SK-N-SH (cell line): ENCODE measurements around the gene IL17RB. TPM values are rescaled to one million over a fixed set of nuclear protein-coding genes. Genes with fewer than 3 reads are reported as not detected.

ENCODE experiments used
- CTCF ChIA-PET: fragments of 300-600, 350-600 bp; formaldehyde crosslinking; extraction: SDS; loops from one replicate; lab custom pipeline; 2021; lab: Yijun Ruan, JAX
- POLR2A ChIA-PET: fragments of 350-600 bp; sonication (Branson Sonifier 250); formaldehyde crosslinking; extraction: SDS; loops from one replicate; lab custom pipeline; 2020; ENCODE audit warnings: antibody characterized with exemption, inconsistent platforms; lab: Yijun Ruan, JAX
- DNase-seq: peaks from one replicate; pipeline ENCODE4 v3.0.0; 2012
- H2AFZ ChIP-seq: fragments of 200-600 bp; sonication (generic); 2 replicates; pipeline ENCODE4 v1.8.1; 2016; ENCODE audit warnings: antibody characterized with exemption, mild to moderate bottlenecking, low read depth
- H3F3A ChIP-seq: fragments of 200-600 bp; sonication (generic); replicated peaks from 2 replicates; pipeline ENCODE3; 2016; ENCODE audit warnings: antibody characterized with exemption, mild to moderate bottlenecking; ENCODE audit not compliant: insufficient read depth
- H3K27ac ChIP-seq, 2 experiments: fragments of 200-500 bp in 1 of 2; fragments of 200-600 bp in 1 of 2; sonication (Bioruptor generic) in 1 of 2; sonication (generic), shearing (Covaris generic) in 1 of 2; 2 replicates each; pipeline versions ENCODE4 v1.5.1 to v1.6.1; 2014 to 2016; ENCODE audit warnings: low read depth in 2 of 2, inconsistent platforms in 1 of 2, low read length in 1 of 2, mild to moderate bottlenecking in 1 of 2, mixed read lengths in 1 of 2
- H3K27me3 ChIP-seq: fragments of 200-600 bp; sonication (generic), shearing (Covaris generic); 2 replicates; pipeline ENCODE4 v1.6.1; 2016; ENCODE audit warnings: mixed run types; ENCODE audit not compliant: insufficient read depth
- H3K36me3 ChIP-seq, 2 experiments: fragments of 200-500 bp in 1 of 2; fragments of 200-600 bp in 1 of 2; sonication (Bioruptor generic) in 1 of 2; sonication (generic) in 1 of 2; replicated peaks in 1 of 2; 2 replicates each; pipeline versions ENCODE3 to v1.5.1; 2014 to 2016; ENCODE audit warnings: low read length in 1 of 2, mild to moderate bottlenecking in 1 of 2; ENCODE audit not compliant: insufficient read depth in 2 of 2, control insufficient read depth in 1 of 2
- H3K4me1 ChIP-seq, 2 experiments: fragments of 200-500 bp in 1 of 2; fragments of 200-600 bp in 1 of 2; sonication (Bioruptor generic) in 1 of 2; sonication (generic), shearing (Covaris generic) in 1 of 2; 2 replicates each; pipeline versions ENCODE4 v1.5.1 to v1.6.1; 2014 to 2016; ENCODE audit warnings: low read depth in 1 of 2, low read length in 1 of 2, mixed run types in 1 of 2; ENCODE audit not compliant: insufficient read depth in 2 of 2, control insufficient read depth in 1 of 2
- H3K4me2 ChIP-seq: fragments of 200-600 bp; sonication (generic), shearing (Covaris generic); 2 replicates; pipeline ENCODE4 v1.6.1; 2017; ENCODE audit warnings: mixed run types
- H3K4me3 ChIP-seq, 2 experiments: fragments of 200-500 bp in 1 of 2; fragments of 200-600 bp in 1 of 2; sonication (Bioruptor generic) in 1 of 2; sonication (generic), shearing (Covaris generic) in 1 of 2; 2 replicates each; pipeline versions ENCODE4 v1.5.1 to v1.8.1; 2014 to 2016; ENCODE audit warnings: low read depth in 2 of 2, inconsistent platforms in 1 of 2, low read length in 1 of 2, mild to moderate bottlenecking in 1 of 2, mixed read lengths in 1 of 2, moderate library complexity in 1 of 2
- H3K79me2 ChIP-seq: fragments of 200-600 bp; sonication (generic); 2 replicates; pipeline ENCODE4 v1.8.1; 2017; ENCODE audit warnings: mild to moderate bottlenecking; ENCODE audit not compliant: insufficient read depth
- H3K9ac ChIP-seq: fragments of 200-600 bp; sonication (generic); 2 replicates; pipeline ENCODE4 v1.6.1; 2017; ENCODE audit warnings: mixed run types
- H3K9me2 ChIP-seq: fragments of 200-600 bp; sonication (generic); 2 replicates; pipeline ENCODE4 v1.6.1; 2017; ENCODE audit warnings: mixed run types
- H3K9me3 ChIP-seq: fragments of 200-600 bp; sonication (generic); 2 replicates; pipeline ENCODE4 v1.6.1; 2017; ENCODE audit warnings: mixed run types, mild to moderate bottlenecking, moderate library complexity
- H4K20me1 ChIP-seq: fragments of 200-600 bp; sonication (generic); 2 replicates; pipeline ENCODE4 v1.6.1; 2017; ENCODE audit warnings: mild to moderate bottlenecking, mixed run types; ENCODE audit not compliant: insufficient read depth
- FOXM1 ChIP-seq: IDR thresholded peaks from 2 replicates; pipeline ENCODE4 v1.4.0; 2012; ENCODE audit warnings: low read depth, mild to moderate bottlenecking
- GABPA ChIP-seq: IDR thresholded peaks from 2 replicates; pipeline ENCODE4 v1.4.0; 2012; ENCODE audit warnings: low read depth, mild to moderate bottlenecking
- GATA2 ChIP-seq: sonication (generic); formaldehyde crosslinking; IDR thresholded peaks from 2 replicates; pipeline ENCODE4 v1.5.0; 2020; ENCODE audit warnings: mild to moderate bottlenecking, missing genetic modification reagents
- IRF3 ChIP-seq: fragments of 150-350 bp; IDR thresholded peaks from 2 replicates; pipeline ENCODE4 v1.6.1; 2016; ENCODE audit warnings: mild to moderate bottlenecking, low read depth, low read length
- MAX ChIP-seq: IDR thresholded peaks from 2 replicates; pipeline ENCODE4 v1.4.0; 2012; ENCODE audit warnings: low read depth
- MEF2A ChIP-seq: IDR thresholded peaks from 2 replicates; pipeline ENCODE4 v1.4.0; 2012; ENCODE audit warnings: low read depth, borderline replicate concordance
- MXI1 ChIP-seq: IDR thresholded peaks from 2 replicates; pipeline ENCODE4 v1.6.1; 2012; ENCODE audit warnings: mild to moderate bottlenecking, low read depth, low read length, improper control_type of control experiment
- POLR2AphosphoS5 ChIP-seq: IDR thresholded peaks from 2 replicates; pipeline ENCODE4 v1.6.1; 2012; ENCODE audit warnings: low read depth, low read length
- RAD21 ChIP-seq: IDR thresholded peaks from 2 replicates; pipeline ENCODE4 v1.6.1; 2012; ENCODE audit warnings: mild to moderate bottlenecking, low read length
- RFX5 ChIP-seq: IDR thresholded peaks from 2 replicates; pipeline ENCODE4 v1.6.1; 2012; ENCODE audit warnings: mild to moderate bottlenecking, improper control_type of control experiment, low read length
- RXRA ChIP-seq: IDR thresholded peaks from 2 replicates; pipeline ENCODE4 v1.4.0; 2012; ENCODE audit warnings: low read depth, mild to moderate bottlenecking, borderline replicate concordance
- SIN3A ChIP-seq: IDR thresholded peaks from 2 replicates; pipeline ENCODE4 v1.6.1; 2012; ENCODE audit warnings: low read depth, mild to moderate bottlenecking, low read length, moderate library complexity, borderline replicate concordance
- SMC3 ChIP-seq: IDR thresholded peaks from 2 replicates; pipeline ENCODE4 v1.6.1; 2012; ENCODE audit warnings: low read depth, low read length, improper control_type of control experiment
- TCF12 ChIP-seq: IDR thresholded peaks from 2 replicates; pipeline ENCODE4 v1.4.0; 2012
- TEAD4 ChIP-seq: IDR thresholded peaks from 2 replicates; pipeline ENCODE4 v1.4.0; 2012; ENCODE audit warnings: mild to moderate bottlenecking, borderline replicate concordance; ENCODE audit not compliant: insufficient read depth
- WGBS: methylation state at CpG from one replicate; pipeline ENCODE4 v1.1.6; 2017; ENCODE audit warnings: low lambda C conversion rate; 5-methylcytosine and 5-hydroxymethylcytosine counted together
- polyA plus RNA-seq, 3 experiments: library from polyadenylated mRNA; depleted of rRNA; stranded (reverse); fragments of >200 nt; gene quantifications; 2 replicates each; pipeline ENCODE4 v1.2.3, GENCODE V29; 2012
- TF ChIP-seq, protein P1 (sequence below): fragments of 200-600 bp; sonication (generic); IDR thresholded peaks from 2 replicates; pipeline ENCODE4 v1.6.1; 2017; ENCODE audit warnings: antibody characterized with exemption, mild to moderate bottlenecking, moderate library complexity
- TF ChIP-seq, protein P2 (sequence below): IDR thresholded peaks from 2 replicates; pipeline ENCODE4; 2012
- TF ChIP-seq, protein P3 (sequence below): fragments of 150-350 bp; IDR thresholded peaks from 2 replicates; pipeline ENCODE4 v1.6.1; 2017; ENCODE audit warnings: antibody characterized with exemption, low read length, low read depth, borderline replicate concordance

Gene IL17RB
- polyA plus RNA-seq, 1 of the 3 experiments (the other 2 are of a cell fraction) = 0.10 TPM

GRCh38 chr3:53823956-53824657, 22.3 kb upstream of the IL17RB start:
- no peak overlapping the region for H3K4me3 ChIP-seq
- no peaks in the 10 kb centered on the region for H3K9me3 ChIP-seq
- no peak overlapping the region for H3K27ac ChIP-seq
- no peaks in the 10 kb centered on the region for H3K36me3 ChIP-seq
- DNase-seq = no peak
- H3K27me3 ChIP-seq = no peaks in the 10 kb centered on the region
- no peak overlapping the region for H2AFZ ChIP-seq
- H3F3A ChIP-seq = no peaks in the 10 kb centered on the region
- H4K20me1 ChIP-seq = no peaks in the 10 kb centered on the region
- TF ChIP-seq RFX5 = no peak
- no peak for TF ChIP-seq IRF3
- no peak for TF ChIP-seq RXRA
- no peak for TF ChIP-seq TEAD4
- no peak for TF ChIP-seq POLR2AphosphoS5
- TF ChIP-seq GATA2 (CRISPR knock-in tag) = no peak
- TF ChIP-seq, protein P1, sequence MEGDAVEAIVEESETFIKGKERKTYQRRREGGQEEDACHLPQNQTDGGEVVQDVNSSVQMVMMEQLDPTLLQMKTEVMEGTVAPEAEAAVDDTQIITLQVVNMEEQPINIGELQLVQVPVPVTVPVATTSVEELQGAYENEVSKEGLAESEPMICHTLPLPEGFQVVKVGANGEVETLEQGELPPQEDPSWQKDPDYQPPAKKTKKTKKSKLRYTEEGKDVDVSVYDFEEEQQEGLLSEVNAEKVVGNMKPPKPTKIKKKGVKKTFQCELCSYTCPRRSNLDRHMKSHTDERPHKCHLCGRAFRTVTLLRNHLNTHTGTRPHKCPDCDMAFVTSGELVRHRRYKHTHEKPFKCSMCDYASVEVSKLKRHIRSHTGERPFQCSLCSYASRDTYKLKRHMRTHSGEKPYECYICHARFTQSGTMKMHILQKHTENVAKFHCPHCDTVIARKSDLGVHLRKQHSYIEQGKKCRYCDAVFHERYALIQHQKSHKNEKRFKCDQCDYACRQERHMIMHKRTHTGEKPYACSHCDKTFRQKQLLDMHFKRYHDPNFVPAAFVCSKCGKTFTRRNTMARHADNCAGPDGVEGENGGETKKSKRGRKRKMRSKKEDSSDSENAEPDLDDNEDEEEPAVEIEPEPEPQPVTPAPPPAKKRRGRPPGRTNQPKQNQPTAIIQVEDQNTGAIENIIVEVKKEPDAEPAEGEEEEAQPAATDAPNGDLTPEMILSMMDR = no peak
- no peak for TF ChIP-seq GABPA
- H3K4me2 ChIP-seq = no peak overlapping the region
- WGBS = 74% methylated on average over 10 of the region's 10 CpGs
- POLR2A ChIA-PET = no interaction called here
- CTCF ChIA-PET = interaction anchor here (0.9 to 1.0 kb wide), 2 partner anchors 13 to 449 kb away, joined by 3 to 4 read pairs; no protein-coding TSS in a partner anchor
- H3K9me2 ChIP-seq = no peaks in the 10 kb centered on the region
- no peaks in the 10 kb centered on the region for H3K79me2 ChIP-seq
- H3K4me1 ChIP-seq = no peaks in the 10 kb centered on the region; a peak in 1 of 4 replicates
- H3K9ac ChIP-seq = no peak overlapping the region

GRCh38 chr3:53824795-53825194, 21.6 kb upstream of the IL17RB start:
- DNase-seq = no peak
- H4K20me1 ChIP-seq = no peaks in the 10 kb centered on the region
- H3K79me2 ChIP-seq = no peaks in the 10 kb centered on the region
- WGBS = 43% methylated on average over 1 of the region's 4 CpGs
- CTCF ChIA-PET = interaction anchor here (0.9 to 1.0 kb wide), 2 partner anchors 12 to 449 kb away, joined by 3 to 4 read pairs; no protein-coding TSS in a partner anchor
- no peaks in the 10 kb centered on the region for H3K27me3 ChIP-seq
- no peaks in the 10 kb centered on the region for H3K36me3 ChIP-seq
- no peak overlapping the region for H3K27ac ChIP-seq
- no peak overlapping the region for H3K4me3 ChIP-seq
- no peak overlapping the region for H3K9ac ChIP-seq
- no peaks in the 10 kb centered on the region for H3K9me3 ChIP-seq
- H3K4me2 ChIP-seq = no peak overlapping the region
- POLR2A ChIA-PET = no interaction called here
- no peak overlapping the region for H2AFZ ChIP-seq
- TF ChIP-seq, protein P2, sequence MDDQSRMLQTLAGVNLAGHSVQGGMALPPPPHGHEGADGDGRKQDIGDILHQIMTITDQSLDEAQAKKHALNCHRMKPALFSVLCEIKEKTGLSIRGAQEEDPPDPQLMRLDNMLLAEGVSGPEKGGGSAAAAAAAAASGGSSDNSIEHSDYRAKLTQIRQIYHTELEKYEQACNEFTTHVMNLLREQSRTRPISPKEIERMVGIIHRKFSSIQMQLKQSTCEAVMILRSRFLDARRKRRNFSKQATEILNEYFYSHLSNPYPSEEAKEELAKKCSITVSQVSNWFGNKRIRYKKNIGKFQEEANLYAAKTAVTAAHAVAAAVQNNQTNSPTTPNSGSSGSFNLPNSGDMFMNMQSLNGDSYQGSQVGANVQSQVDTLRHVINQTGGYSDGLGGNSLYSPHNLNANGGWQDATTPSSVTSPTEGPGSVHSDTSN = no peak
- TF ChIP-seq SMC3 = no peak
- TF ChIP-seq MEF2A = no peak
- TF ChIP-seq FOXM1 = no peak
- no peak for TF ChIP-seq MAX
- TF ChIP-seq MXI1 = no peak
- TF ChIP-seq, protein P3, sequence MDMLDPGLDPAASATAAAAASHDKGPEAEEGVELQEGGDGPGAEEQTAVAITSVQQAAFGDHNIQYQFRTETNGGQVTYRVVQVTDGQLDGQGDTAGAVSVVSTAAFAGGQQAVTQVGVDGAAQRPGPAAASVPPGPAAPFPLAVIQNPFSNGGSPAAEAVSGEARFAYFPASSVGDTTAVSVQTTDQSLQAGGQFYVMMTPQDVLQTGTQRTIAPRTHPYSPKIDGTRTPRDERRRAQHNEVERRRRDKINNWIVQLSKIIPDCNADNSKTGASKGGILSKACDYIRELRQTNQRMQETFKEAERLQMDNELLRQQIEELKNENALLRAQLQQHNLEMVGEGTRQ = no peak
- TF ChIP-seq RAD21 = no peak
- TF ChIP-seq, protein P1 = no peak
- no peak for TF ChIP-seq TCF12
- no peak for TF ChIP-seq SIN3A
- no peaks in the 10 kb centered on the region for H3F3A ChIP-seq
- no peaks in the 10 kb centered on the region; a peak in 1 of 4 replicates for H3K4me1 ChIP-seq
- no peaks in the 10 kb centered on the region for H3K9me2 ChIP-seq
